Measurements from ENCODE around the gene ZNF106.

ZNF106 gene

DNA sequence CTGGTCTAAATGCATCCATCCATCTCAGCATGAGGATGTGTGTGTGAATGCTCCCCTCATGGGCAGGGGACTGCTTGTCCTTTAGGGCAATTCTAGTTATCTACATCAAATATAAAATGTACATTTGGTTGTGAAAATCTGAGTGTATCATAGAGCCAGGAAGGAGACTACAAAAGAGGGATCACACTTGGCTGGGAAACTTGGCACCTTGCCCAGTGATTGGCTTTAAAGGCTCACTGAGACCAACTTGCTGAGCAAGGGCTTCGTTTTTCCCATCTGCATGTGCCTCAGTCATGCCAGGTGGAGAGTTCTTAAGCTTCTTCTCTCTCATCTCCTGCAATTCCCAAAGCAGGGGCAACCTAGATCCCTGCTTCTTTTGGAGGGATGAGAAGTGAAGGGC, 126.4 kb downstream of the ZNF106 start:
- DNase-seq, result no peak

- DNase-seq, result no peak
Observed at GRCh38 chr15:42363942-42364341, 127.0 kb downstream of the ZNF106 start.

GRCh38 chr15:42363487-42363886, 127.5 kb downstream of the ZNF106 start:
- no peak for DNase-seq

Data from CD4-positive, alpha-beta T cell treated with Interleukin-15 for 1 hour (primary cell).